K562 (cell line): Measurements from ENCODE around the gene SRMS. TPM values are rescaled to one million over a fixed set of nuclear protein-coding genes. Genes with fewer than 3 reads are reported as not detected.

Experiments
- ATAC-seq: fragments of 200-7000 bp; cut with Tn5 transposase; 3 replicates; pipeline ENCODE4 v1.9.1; 2020; ENCODE audit warnings: moderate library complexity
- BruUV-seq: library from RNA; stranded (reverse); fragments of 400-500 nt; replicated peaks from 2 replicates; lab custom pipeline; 2021; lab: Mats Ljungman, UMichigan
- CTCF ChIA-PET: fragments of 300-600 bp; formaldehyde crosslinking; extraction: SDS; loops from one replicate; lab custom pipeline; 2021; ENCODE audit warnings: low intra/inter-chr PET ratio; lab: Yijun Ruan, JAX
- POLR2A ChIA-PET: fragments of 300-600, 350-650 bp; sonication (Branson Sonifier 250); formaldehyde crosslinking; extraction: SDS; loops from one replicate; lab custom pipeline; 2021; ENCODE audit warnings: antibody characterized with exemption, inconsistent platforms; lab: Yijun Ruan, JAX
- DNase-seq, 4 experiments: peaks; one replicate each; pipeline versions ENCODE4 v3.0.0 to v3.0.0-alpha.2; 2011 to 2018; ENCODE audit warnings: low spot score in 3 of 4, mixed read lengths in 3 of 4; ENCODE audit errors: extremely low read depth in 1 of 4
- FAIRE-seq: peaks from 2 replicates; lab custom pipeline; 2011; peaks lifted over from hg19 to GRCh38; lab: Jason Lieb, UNC
- H2AFZ ChIP-seq: 2 replicates; pipeline ENCODE4 v1.6.0; 2011; ENCODE audit warnings: low read depth, low read length, control low read depth, inconsistent platforms
- H3K27ac ChIP-seq: fragments of 200-600 bp; 3 replicates; pipeline ENCODE4 v1.8.0; 2011; ENCODE audit warnings: low read depth, mild to moderate bottlenecking, control low read depth, inconsistent platforms, low read length, moderate library complexity, mixed read lengths; ENCODE audit errors: extremely low read depth
- H3K27me3 ChIP-seq, 2 experiments: fragments of 300-600 bp in 1 of 2; 2 replicates in 1 of 2; 3 replicates in 1 of 2; pipeline versions ENCODE4 v1.6.0 to v1.8.0; 2011; ENCODE audit warnings: inconsistent platforms in 2 of 2, low read length in 2 of 2, mild to moderate bottlenecking in 1 of 2, mixed read lengths in 1 of 2, moderate library complexity in 1 of 2; ENCODE audit not compliant: control insufficient read depth in 2 of 2, insufficient read depth in 2 of 2
- H3K36me3 ChIP-seq: fragments of 300-600 bp; 3 replicates; pipeline ENCODE4 v1.8.0; 2011; ENCODE audit warnings: mild to moderate bottlenecking, low read length, inconsistent platforms; ENCODE audit not compliant: control insufficient read depth, insufficient read depth
- H3K4me1 ChIP-seq, 2 experiments: fragments of 200-600 bp in 1 of 2; replicated peaks in 1 of 2; 2 replicates in 1 of 2; 3 replicates in 1 of 2; pipeline versions ENCODE4 v1.5.1 to v1.8.0; 2011; ENCODE audit warnings: inconsistent platforms in 2 of 2, low read length in 2 of 2, mild to moderate bottlenecking in 1 of 2, mixed read lengths in 1 of 2, moderate library complexity in 1 of 2; ENCODE audit not compliant: control insufficient read depth in 2 of 2, insufficient read depth in 2 of 2
- H3K4me2 ChIP-seq: 2 replicates; pipeline ENCODE4 v1.6.1; 2011; ENCODE audit warnings: low read length, control low read depth, inconsistent platforms, mixed read lengths; ENCODE audit not compliant: insufficient read depth
- H3K4me3 ChIP-seq: fragments of 200-600 bp; sonication (generic), shearing (Covaris generic); 2 replicates; pipeline ENCODE4 v1.5.1; 2016; ENCODE audit warnings: control low read depth, inconsistent platforms
- H3K79me2 ChIP-seq: fragments of 200-600 bp; 3 replicates; pipeline ENCODE4 v1.8.0; 2011; ENCODE audit warnings: low read length, inconsistent platforms; ENCODE audit not compliant: control insufficient read depth, insufficient read depth
- H3K9ac ChIP-seq, 2 experiments: 2 replicates each; pipeline versions ENCODE4 v1.6.0 to v1.6.1; 2011; ENCODE audit warnings: low read depth in 2 of 2, low read length in 2 of 2, control low read depth in 1 of 2, inconsistent platforms in 1 of 2, mild to moderate bottlenecking in 1 of 2, mixed read lengths in 1 of 2; ENCODE audit not compliant: insufficient read depth in 1 of 2
- H3K9me1 ChIP-seq: one replicate; pipeline ENCODE4 v1.6.0; 2011; ENCODE audit warnings: inconsistent platforms, mild to moderate bottlenecking, low read length, moderate library complexity; ENCODE audit not compliant: control insufficient read depth, insufficient read depth
- H3K9me3 ChIP-seq: replicated peaks from 2 replicates; pipeline ENCODE4 v1.5.1; 2011; ENCODE audit warnings: low read depth, low read length, inconsistent platforms; ENCODE audit not compliant: control insufficient read depth, insufficient read depth
- H4K20me1 ChIP-seq: replicated peaks from 2 replicates; pipeline ENCODE4 v1.6.1; 2011; ENCODE audit warnings: low read length, inconsistent platforms, mixed read lengths; ENCODE audit not compliant: control insufficient read depth, insufficient read depth
- CAMTA2 ChIP-seq: fragments of 250-450 bp; sonication (Bioruptor Pico); conservative IDR thresholded peaks from 2 replicates; pipeline ENCODE4 v1.5.1; 2022
- SREBF2 ChIP-seq: sonication (generic); formaldehyde crosslinking; IDR thresholded peaks from 2 replicates; pipeline ENCODE4 v1.4.0; 2020; ENCODE audit warnings: mild to moderate bottlenecking, missing genetic modification reagents
- TGIF2 ChIP-seq: sonication (generic); formaldehyde crosslinking; IDR thresholded peaks from 2 replicates; pipeline ENCODE4 v1.8.1; 2022; ENCODE audit warnings: mild to moderate bottlenecking, missing genetic modification reagents, moderate library complexity
- ZNF263 ChIP-seq: sonication (generic); formaldehyde crosslinking; IDR thresholded peaks from 2 replicates; pipeline ENCODE4 v1.8.0; 2022; ENCODE audit warnings: mild to moderate bottlenecking, missing genetic modification reagents, borderline replicate concordance
- WGBS: fragments of 100-300 bp; shearing (Covaris generic); methylation state at CpG from one replicate; pipeline ENCODE4 v1.1.6; 2016; ENCODE audit warnings: low coverage, mixed read lengths; ENCODE audit not compliant: insufficient coverage; ENCODE audit errors: missing lambda C conversion rate; 5-methylcytosine and 5-hydroxymethylcytosine counted together
- in situ Hi-C: fragments of 300-500 bp; cut with MboI; formaldehyde crosslinking; loops from 4 replicates; pipeline ENCODE4 v1.15.0; 2018; ENCODE audit warnings: inconsistent platforms, mixed read lengths
- intact Hi-C: fragments of 100-400 bp; cut with micrococcal nuclease; formaldehyde crosslinking; loops from 2 replicates; pipeline ENCODE4 v1.14.2; 2022
- polyA plus RNA-seq, 8 experiments: library from polyadenylated mRNA; depleted of rRNA in 4 of 8; stranded (reverse) in 5 of 8; unstranded in 3 of 8; fragments of >200 nt; fragmentation: Nextera tagmentation in 2 of 8; fragmentation: Illumina TruSeq in 1 of 8; extraction: Ambion mirVana in 2 of 8; extraction: Trizol in 1 of 8; gene quantifications; 2 replicates each; pipeline versions ENCODE4 v1.2.1 to v1.2.3, GENCODE V29; 2011 to 2014; ENCODE audit warnings: inconsistent platforms in 1 of 8, missing spikeins in 1 of 8
- total RNA-seq, 7 experiments: library from RNA; depleted of rRNA in 6 of 7; stranded (reverse); fragments of >200 nt in 6 of 7; fragmentation: Illumina TruSeq in 2 of 7; extraction: Trizol in 2 of 7; gene quantifications; 2 replicates each; pipeline versions ENCODE4 v1.2.1 to v1.2.3, GENCODE V29; 2011 to 2021; ENCODE audit warnings: low replicate concordance in 1 of 7
- TF ChIP-seq, protein P1 (sequence below): sonication (generic); formaldehyde crosslinking; IDR thresholded peaks from 2 replicates; pipeline ENCODE4 v1.8.1; 2023; ENCODE audit warnings: mild to moderate bottlenecking, missing genetic modification reagents
- TF ChIP-seq, protein P2 (sequence below), 3 experiments: fragments of 200-800 bp in 1 of 3; fragments of 250-450 bp in 1 of 3; fragments of 450-650 bp in 1 of 3; sonication (Bioruptor Pico) in 1 of 3; sonication (Bioruptor generic) in 1 of 3; formaldehyde crosslinking in 1 of 3; IDR thresholded peaks; 2 replicates each; pipeline versions ENCODE4 v1.6.1 to v1.8.0; 2016 to 2022; ENCODE audit warnings: mild to moderate bottlenecking in 2 of 3, missing genetic modification characterization in 2 of 3, missing compliant biosample characterization in 1 of 3, moderate library complexity in 1 of 3

SRMS gene
- total and polyA plus RNA-seq, 9 of the 15 experiments (the other 6 are each of a cell fraction or from before 2014, with no cell fraction given) = 0.07 TPM; not detected in 8

- no peak for TF ChIP-seq SREBF2 (CRISPR knock-in tag)
- no peak for TF ChIP-seq CAMTA2
- TF ChIP-seq ZNF263 (CRISPR knock-in tag) = peak; percentile 31; the same call in 1 of the 2 replicates
- TF ChIP-seq, protein P1, sequence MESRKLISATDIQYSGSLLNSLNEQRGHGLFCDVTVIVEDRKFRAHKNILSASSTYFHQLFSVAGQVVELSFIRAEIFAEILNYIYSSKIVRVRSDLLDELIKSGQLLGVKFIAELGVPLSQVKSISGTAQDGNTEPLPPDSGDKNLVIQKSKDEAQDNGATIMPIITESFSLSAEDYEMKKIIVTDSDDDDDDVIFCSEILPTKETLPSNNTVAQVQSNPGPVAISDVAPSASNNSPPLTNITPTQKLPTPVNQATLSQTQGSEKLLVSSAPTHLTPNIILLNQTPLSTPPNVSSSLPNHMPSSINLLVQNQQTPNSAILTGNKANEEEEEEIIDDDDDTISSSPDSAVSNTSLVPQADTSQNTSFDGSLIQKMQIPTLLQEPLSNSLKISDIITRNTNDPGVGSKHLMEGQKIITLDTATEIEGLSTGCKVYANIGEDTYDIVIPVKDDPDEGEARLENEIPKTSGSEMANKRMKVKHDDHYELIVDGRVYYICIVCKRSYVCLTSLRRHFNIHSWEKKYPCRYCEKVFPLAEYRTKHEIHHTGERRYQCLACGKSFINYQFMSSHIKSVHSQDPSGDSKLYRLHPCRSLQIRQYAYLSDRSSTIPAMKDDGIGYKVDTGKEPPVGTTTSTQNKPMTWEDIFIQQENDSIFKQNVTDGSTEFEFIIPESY = peak; percentile 78; the same call in 1 of the 2 replicates
Measured at GRCh38 chr20:63536997-63537524, 10.5 kb downstream of the SRMS start, which contains the start of gene PTK6 (continued).

- peaks cover 6% of the 10 kb centered on the region for H4K20me1 ChIP-seq
- no peak overlapping the region for H3K4me3 ChIP-seq
- H3K27ac ChIP-seq = no peak overlapping the region
- in situ Hi-C loops (no loop called here), intact Hi-C loops (loop anchor here (5.0 to 10.0 kb wide), 3 partner anchors 118 to 501 kb away; partner anchors contain the start of genes ARFRP1, C20orf204, RTEL1 and STMN3)
- no peak for ATAC-seq
- H3K9me1 ChIP-seq = no peaks in the 10 kb centered on the region
- peaks cover 6 to 83% of the 10 kb centered on the region in 2 experiments; a peak in 4 of 5 replicates for H3K4me1 ChIP-seq
- no peaks in the 10 kb centered on the region for H3K9me3 ChIP-seq
- no peaks in the 10 kb centered on the region for H3K79me2 ChIP-seq
- FAIRE-seq = no peak
- ChIA-PET CTCF (interaction anchor here (0.7 to 3.4 kb wide), 2 partner anchors 437 to 500 kb away, joined by 3 to 25 read pairs; no protein-coding TSS in a partner anchor), POLR2A (interaction anchor here (0.6 to 0.9 kb wide), 8 partner anchors 9 to 425 kb away, joined by 3 to 7 read pairs (median 3); partner anchors contain the start of genes ARFRP1 and ZGPAT)
- no peak overlapping the region for H3K4me2 ChIP-seq
- H3K36me3 ChIP-seq = no peaks in the 10 kb centered on the region
- TF ChIP-seq, protein P2, sequence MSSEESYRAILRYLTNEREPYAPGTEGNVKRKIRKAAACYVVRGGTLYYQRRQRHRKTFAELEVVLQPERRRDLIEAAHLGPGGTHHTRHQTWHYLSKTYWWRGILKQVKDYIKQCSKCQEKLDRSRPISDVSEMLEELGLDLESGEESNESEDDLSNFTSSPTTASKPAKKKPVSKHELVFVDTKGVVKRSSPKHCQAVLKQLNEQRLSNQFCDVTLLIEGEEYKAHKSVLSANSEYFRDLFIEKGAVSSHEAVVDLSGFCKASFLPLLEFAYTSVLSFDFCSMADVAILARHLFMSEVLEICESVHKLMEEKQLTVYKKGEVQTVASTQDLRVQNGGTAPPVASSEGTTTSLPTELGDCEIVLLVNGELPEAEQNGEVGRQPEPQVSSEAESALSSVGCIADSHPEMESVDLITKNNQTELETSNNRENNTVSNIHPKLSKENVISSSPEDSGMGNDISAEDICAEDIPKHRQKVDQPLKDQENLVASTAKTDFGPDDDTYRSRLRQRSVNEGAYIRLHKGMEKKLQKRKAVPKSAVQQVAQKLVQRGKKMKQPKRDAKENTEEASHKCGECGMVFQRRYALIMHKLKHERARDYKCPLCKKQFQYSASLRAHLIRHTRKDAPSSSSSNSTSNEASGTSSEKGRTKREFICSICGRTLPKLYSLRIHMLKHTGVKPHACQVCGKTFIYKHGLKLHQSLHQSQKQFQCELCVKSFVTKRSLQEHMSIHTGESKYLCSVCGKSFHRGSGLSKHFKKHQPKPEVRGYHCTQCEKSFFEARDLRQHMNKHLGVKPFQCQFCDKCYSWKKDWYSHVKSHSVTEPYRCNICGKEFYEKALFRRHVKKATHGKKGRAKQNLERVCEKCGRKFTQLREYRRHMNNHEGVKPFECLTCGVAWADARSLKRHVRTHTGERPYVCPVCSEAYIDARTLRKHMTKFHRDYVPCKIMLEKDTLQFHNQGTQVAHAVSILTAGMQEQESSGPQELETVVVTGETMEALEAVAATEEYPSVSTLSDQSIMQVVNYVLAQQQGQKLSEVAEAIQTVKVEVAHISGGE (CRISPR knock-in tag; IDR thresholded peaks at IDR 0.05) = peak in 1 of 3 experiments; percentile 91; a peak in 2 of 6 replicates
- TF ChIP-seq TGIF2 = no peak
- no TSS peak for BruUV-seq
- H3K9ac ChIP-seq = peak overlapping the region in 1 of 2 experiments; percentile 28; a peak in 2 of 4 replicates
- peaks cover 0 to 31% of the 10 kb centered on the region in 2 experiments; a peak in 3 of 5 replicates for H3K27me3 ChIP-seq
- DNase-seq = no peak
- 55% methylated on average over 33 of the region's 35 CpGs for WGBS
- H2AFZ ChIP-seq = no peak overlapping the region
Measured at GRCh38 chr20:63536241-63536977, 11.1 kb downstream of the SRMS start.
